Body of pancreas (tissue), 4 donors: ENCODE data around the gene ANTXR1.

Source experiments
- POLR2A ChIP-seq, 3 donors: fragments of 450-650 bp; IDR thresholded peaks; one replicate each; pipeline ENCODE4 v1.6.1; 2016; ENCODE audit warnings: antibody characterized with exemption in 3 of 3, mild to moderate bottlenecking in 2 of 3
- TF ChIP-seq, protein P1 (sequence below), 7 experiments: fragments of 450-650 bp in 4 of 7; fragments of 200-600 bp in 3 of 7; sonication (generic) in 3 of 7; IDR thresholded peaks; one replicate each; pipeline ENCODE4 v1.5.1; 2016 to 2019; ENCODE audit warnings: antibody characterized with exemption in 7 of 7

DNA sequence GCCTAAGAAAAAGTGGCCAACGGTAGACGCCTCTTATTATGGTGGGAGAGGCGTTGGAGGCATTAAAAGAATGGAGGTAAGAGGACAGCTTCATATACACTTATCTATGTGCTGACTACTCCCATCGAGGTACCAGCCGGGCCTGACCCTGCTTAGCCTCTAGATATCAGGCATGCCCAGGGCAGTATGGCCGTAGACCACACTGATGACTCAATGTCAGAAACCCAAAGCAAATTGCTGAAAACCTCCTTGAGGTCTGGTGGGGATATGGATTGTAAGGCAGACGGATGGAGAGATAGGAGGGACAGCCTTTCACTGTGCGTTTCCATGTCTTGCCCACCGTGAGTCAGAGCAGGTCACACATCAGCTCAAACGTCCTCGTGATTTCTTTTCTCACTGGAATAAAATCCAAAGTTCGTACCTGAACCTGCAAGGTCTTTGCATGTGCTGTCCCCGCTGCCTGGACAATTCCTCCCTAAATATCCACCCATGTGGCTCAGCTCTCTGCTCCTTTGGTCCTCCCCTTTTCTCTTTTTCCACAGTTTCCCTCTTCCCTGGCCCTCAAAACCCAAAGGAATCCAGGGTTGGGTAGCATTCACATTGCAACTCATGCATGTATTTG, 168.9 kb downstream of the ANTXR1 start:
- TF ChIP-seq, protein P1, sequence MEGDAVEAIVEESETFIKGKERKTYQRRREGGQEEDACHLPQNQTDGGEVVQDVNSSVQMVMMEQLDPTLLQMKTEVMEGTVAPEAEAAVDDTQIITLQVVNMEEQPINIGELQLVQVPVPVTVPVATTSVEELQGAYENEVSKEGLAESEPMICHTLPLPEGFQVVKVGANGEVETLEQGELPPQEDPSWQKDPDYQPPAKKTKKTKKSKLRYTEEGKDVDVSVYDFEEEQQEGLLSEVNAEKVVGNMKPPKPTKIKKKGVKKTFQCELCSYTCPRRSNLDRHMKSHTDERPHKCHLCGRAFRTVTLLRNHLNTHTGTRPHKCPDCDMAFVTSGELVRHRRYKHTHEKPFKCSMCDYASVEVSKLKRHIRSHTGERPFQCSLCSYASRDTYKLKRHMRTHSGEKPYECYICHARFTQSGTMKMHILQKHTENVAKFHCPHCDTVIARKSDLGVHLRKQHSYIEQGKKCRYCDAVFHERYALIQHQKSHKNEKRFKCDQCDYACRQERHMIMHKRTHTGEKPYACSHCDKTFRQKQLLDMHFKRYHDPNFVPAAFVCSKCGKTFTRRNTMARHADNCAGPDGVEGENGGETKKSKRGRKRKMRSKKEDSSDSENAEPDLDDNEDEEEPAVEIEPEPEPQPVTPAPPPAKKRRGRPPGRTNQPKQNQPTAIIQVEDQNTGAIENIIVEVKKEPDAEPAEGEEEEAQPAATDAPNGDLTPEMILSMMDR (IDR thresholded peaks at IDR 0.05) = no peak
- no peak for TF ChIP-seq POLR2A (IDR thresholded peaks at IDR 0.05)
